CD4-positive, alpha-beta T cell treated with Interferon gamma for 1 hour (primary cell): Measurements from ENCODE around the gene EPB41L1.
"Not testable (repeated sequence)": the region's sequence is repeated elsewhere in the genome, so short reads cannot be mapped to it uniquely, and the experiment has no call there.

Experiments
- DNase-seq: peaks from one replicate; pipeline ENCODE4 v3.0.0-alpha.2; 2020

Gene EPB41L1

DNA sequence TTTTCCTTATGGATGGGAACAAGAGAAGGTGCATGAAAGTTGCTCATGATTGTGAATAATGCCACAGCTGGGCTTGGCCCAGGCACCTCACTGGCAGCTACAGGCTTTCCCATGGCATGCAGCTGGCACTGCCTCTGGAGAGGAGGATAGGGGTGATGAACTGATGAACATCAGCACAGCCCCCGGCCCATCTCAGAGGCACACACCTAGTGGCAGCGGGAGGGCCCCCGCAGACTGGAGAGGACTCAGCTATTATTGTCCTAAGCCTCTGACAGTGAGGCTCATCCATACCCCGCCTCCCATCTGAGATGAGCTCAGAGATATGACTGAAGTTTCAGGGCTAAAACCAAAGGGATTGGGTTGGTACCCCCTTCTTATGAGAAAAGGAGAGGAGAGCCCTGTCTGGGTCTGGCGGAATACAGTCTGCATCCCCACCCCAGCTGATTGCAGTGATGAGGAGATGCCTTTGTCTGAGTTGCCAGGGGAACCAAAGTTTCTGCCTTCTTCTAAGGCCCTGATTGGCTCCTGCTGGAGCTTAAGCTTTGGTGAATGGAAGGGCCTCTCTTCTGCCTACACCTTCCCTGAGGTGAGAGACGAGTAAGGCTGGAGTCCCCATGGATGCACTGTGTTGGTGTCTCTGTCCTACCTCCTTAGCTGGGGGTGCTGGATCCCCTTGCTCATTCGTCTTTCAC, 27.6 kb upstream of the EPB41L1 start:
- DNase-seq = no peak

- DNase-seq = no peak
Measured at GRCh38 chr20:36128463-36129159, 25.9 kb upstream of the EPB41L1 start.

GRCh38 chr20:36129160-36129543, 25.4 kb upstream of the EPB41L1 start:
- no peak for DNase-seq

DNA sequence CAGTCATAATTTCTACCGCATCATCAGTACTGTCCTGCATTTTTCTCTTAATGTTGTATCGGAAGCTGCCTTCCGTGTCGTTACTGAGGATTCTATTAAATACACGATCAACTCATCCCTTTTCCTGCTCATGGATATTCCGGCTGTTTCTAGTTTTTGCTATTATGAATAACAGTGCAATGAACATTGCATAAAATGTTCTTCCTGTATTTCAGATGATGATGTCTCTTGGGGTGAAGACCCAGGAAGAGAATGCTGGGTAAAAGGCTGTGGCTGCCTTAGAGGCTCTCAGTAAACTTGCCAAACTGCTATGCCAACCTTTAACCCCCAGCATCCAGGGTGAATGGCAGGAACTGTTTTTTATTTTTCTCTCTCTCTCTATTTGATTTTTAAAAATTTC, 24.1 kb upstream of the EPB41L1 start:
- no peak for DNase-seq

GRCh38 chr20:36132802-36133211, 21.7 kb upstream of the EPB41L1 start:
- DNase-seq = no peak

GRCh38 chr20:36133821-36134220, 20.7 kb upstream of the EPB41L1 start:
- no peak for DNase-seq

DNA sequence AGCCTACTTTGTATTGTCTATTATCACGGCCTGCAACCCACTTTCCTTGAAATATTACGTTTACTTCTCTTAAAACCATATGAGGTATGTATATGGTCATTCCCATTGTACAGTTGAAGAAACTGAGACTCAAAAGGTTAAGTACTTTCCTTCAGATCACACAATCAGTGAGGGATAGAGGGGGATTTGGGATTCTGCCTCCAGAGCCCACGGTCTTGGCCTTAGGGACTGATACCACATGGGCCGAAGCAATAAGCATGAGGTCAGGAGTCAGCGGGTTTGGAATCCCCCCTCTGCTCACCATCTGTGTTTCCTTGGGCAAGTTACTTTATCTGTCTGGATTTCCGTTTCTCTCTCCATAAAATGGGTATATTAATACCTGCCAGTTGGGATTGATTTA, 19.4 kb upstream of the EPB41L1 start:
- no peak for DNase-seq

GRCh38 chr20:36135821-36136220, 18.7 kb upstream of the EPB41L1 start:
- no peak for DNase-seq

DNA sequence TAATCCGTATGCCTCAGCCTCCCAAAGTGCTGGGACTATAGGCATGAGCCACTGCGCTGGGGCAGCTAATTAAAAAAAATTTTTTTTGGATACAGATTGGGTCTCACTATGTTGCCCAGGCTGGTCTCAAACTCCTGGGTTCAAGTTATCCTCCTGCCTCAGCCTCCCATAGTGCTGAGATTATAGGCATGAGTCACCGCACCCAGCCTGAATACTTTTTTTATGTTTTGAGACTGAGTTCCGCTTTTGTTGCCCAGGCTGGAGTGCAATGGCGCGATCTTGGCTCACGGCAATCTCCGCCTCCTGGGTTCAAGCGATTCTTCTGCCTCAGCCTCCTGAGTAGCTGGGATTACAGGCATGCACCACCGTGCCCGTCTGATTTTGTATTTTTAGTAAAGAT, 17.2 kb upstream of the EPB41L1 start:
- DNase-seq = not testable (repeated sequence)

- DNase-seq = no peak
Measured at GRCh38 chr20:36141310-36141709, 13.2 kb upstream of the EPB41L1 start.

GRCh38 chr20:36144336-36144735, 10.2 kb upstream of the EPB41L1 start:
- no peak for DNase-seq

- DNase-seq = no peak
Measured at GRCh38 chr20:36145877-36146707, 8.4 kb upstream of the EPB41L1 start.

DNA sequence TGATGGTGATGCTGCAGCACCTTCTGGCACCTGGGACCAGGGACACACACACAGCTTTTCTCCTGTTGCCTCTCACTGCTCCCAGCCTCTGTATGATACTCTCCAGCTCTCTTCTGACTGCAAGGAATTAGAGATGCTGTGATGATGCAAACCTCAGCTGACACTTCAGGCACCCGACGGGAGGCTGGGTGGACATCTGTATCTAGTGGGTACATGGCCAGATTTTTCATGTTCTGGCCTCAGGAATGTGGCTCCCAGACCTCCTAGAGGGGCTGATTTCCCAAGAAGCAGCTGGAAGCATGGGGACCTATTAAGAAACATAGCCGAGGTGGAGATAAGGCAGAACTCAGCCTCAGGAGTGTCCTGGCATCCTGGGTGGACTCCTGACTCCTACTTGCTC, 6.8 kb upstream of the EPB41L1 start:
- no peak for DNase-seq

GRCh38 chr20:36148439-36148838, 6.1 kb upstream of the EPB41L1 start:
- no peak for DNase-seq

DNA sequence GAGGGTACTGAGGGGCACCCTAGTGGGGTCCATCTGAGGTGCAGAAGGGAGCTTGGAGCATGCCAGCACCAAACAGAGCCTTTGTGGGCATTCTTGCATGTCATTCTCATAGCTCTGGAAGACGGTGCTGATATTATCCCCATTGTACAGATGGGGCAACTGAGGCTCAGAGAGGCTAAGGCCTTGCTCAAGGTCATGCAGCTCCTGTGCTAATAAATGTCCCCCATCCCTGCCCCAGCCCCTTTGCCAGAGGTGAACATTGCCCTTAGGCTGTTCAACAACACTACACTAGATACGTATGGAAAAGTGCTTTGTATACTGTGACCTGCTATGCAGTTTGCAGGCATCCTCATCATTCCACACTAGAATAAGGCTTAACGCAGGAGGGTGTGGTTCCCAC, 5.5 kb upstream of the EPB41L1 start:
- DNase-seq = no peak

DNA sequence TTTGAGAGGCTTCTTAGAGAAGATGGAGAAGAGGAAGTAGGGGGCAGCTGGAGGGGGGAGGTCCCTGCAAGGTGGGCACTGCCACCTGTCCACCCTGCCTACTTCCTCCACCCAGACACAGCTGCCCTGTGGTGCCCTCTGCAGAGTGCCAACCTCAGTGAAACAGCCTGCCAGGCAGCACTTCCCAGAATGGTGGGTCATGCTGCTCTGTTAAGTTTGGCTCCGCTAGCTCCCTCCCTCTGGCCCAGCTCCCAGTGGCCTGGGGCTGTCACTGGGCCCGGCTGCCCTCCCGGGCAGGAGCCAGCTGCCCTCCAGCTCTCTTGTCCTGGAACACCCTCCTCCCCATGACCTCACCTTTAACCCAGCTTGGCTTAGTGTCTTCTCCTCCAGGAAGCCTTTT, 5.1 kb upstream of the EPB41L1 start:
- no peak for DNase-seq

DNA sequence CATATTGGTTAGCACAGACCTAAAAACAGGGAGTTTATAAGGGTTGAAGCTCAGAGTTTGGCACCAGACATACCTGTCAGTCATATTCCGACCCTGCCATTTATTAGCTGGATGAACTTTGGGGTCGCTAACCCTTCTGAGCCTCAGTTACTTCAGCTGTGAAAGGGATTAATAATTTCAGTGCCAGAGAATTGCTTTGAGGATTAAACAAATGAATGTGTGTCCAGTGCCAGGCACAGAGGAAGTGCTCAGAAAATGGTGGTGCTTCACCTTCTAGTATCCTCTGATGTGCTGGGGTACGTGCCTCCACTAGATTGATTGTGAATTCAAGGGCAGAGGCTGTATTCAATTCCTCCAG, 4.1 kb upstream of the EPB41L1 start:
- no peak for DNase-seq

DNA sequence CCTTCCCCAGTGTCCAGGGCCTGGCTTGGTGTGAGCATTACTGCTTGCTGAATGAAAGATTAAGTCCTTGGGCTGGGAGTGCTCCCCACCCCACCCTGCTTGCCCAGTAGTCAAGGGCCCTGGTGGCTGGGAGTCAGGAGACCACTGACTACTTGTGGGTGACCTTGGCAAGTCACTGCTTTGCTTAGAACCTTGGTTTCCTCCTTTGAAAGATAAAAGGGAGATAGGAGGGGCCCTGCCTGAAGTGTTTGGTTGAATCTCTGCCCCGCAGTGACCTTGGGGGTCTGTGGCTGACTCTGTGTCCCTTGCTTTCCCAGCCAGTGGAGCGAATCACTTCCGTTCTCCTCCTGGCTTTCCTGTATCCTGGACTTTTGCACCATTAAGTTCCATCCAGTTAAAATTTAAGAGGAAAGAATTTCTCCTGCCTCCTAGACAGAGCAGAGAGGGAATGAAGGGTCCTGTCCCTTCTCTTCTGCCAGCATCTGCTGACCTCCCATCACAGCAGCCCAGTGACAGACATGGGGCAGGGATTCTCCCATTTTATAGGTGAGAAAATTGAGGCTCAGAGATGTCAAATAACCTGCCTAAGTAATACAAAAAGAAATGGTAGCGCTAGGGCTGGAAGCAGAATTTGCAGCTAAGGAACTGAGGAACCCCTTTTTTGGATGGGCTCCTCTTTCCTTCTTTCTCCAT, 3.5 kb upstream of the EPB41L1 start:
- DNase-seq = no peak

GRCh38 chr20:36152261-36152660, 2.3 kb upstream of the EPB41L1 start:
- DNase-seq = no peak

DNA sequence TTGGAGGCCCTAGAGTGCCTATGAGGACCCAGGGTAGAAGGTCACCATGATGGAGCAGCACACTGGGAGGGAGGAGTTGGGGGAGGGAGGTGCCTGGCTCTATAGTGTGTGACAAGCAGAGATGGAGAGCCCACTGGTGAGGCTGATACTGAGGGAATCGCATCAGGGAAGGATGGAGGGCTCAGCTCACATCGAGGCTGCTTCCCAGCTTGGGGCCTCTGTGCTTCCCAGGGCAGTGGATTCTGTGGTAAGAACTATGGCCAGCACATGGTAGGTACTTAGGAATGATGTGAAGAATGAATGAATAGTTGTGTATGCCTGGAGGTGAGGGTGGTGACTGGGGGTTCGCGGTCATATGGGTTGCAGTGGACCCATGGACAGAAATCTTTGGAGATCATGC, 1.3 kb upstream of the EPB41L1 start:
- DNase-seq = no peak

DNA sequence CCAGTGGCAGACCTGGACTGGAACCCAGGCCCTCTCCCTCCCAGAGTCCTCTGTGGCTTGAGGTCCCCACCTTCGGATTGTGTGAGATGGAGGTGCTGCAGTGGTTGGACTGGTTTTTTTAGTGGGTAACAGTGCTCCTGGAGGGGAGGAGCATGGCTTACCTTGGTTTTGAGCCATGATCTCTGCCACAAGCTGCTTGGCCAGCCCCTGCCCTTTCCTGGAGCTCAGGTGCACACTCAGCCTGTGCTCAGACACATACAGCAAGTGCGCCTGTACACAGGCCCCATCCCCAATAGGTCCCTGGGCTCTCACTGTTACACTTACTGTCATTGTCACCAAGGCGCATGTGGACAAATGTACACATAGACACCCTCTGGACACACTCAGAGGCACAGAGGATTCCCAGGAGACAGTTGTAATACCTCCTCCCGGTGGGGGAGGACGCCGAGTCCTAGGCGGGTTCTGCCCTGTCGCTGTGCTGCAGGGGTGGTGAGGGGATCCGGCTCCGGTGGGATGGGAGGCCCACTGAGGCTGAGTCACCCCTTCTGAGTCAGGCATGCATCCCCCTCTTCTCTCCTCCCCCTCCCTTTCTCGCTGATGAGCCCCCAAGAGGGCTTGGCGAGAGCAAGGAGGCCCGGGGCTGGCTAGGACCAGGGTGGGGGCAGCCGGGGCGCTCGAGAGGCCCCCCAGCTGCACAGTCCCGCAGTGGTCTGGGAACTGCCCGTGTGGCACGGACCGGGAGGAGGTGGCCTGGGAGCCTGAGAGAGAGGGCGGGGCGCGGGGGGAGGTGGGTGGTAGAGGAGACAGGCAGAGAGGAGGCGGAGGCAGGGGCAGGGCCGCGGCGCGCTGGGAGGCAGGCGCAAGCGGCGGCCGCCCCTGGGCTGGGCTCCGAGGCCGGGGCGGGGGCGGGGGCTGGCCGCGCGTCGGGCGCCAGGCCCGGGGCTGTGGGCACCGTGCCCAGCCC, 522 bp upstream of the EPB41L1 start:
- no peak for DNase-seq

DNA sequence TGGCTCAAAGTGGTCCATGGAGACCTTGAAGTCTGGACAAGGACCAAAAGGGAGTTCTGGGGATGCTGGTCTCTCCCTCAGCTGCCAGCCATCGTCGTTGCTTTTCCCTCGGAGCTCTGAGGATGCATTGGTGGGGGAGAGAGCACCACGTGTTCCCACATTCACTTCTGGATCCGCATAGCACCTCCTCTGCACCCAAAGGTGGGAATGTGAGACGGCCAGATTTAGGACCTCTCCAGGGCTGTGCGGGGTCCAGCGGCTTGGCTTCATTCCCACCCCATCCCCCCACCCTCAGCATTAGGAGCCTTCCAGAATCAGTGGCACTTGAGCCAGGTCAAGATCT, 1.1 kb downstream of the EPB41L1 start:
- DNase-seq = no peak
